Panc1 (cell line): ENCODE results near the gene ERN1.

Experiments used
- CTCF ChIP-seq: fragments of 450-650 bp; IDR thresholded peaks from 2 replicates; pipeline ENCODE4 v1.5.1; 2017; ENCODE audit warnings: mild to moderate bottlenecking
- POLR2AphosphoS5 ChIP-seq: IDR thresholded peaks from 2 replicates; pipeline ENCODE4 v1.6.1; 2012; ENCODE audit warnings: mild to moderate bottlenecking, low read depth, low read length, moderate library complexity
- REST ChIP-seq, 2 experiments: IDR thresholded peaks; 2 replicates each; pipeline ENCODE4 v1.6.1; 2011 to 2012; ENCODE audit warnings: low read depth in 2 of 2, control low read depth in 1 of 2, low read length in 1 of 2, mild to moderate bottlenecking in 1 of 2, moderate library complexity in 1 of 2; ENCODE audit not compliant: insufficient read depth in 1 of 2

- TF ChIP-seq CTCF (no peak), POLR2AphosphoS5 (no peak), REST (IDR thresholded peaks at IDR 0.05; ENCODE audit: insufficient read depth in 1 of 2, low read depth in 2 of 2, low read length in 1 of 2) (no peak)
Observed at GRCh38 chr17:64103391-64104364, 26.3 kb downstream of the ERN1 start.
